Measurements from ENCODE around the gene AP4B1. TPM values are rescaled to one million over a fixed set of nuclear protein-coding genes. Genes with fewer than 3 reads are reported as not detected.

The AP4B1 gene
- total RNA-seq, 4 donors from 2014 or later, result 5.3 to 19.1 (median 5.9) TPM

DNA sequence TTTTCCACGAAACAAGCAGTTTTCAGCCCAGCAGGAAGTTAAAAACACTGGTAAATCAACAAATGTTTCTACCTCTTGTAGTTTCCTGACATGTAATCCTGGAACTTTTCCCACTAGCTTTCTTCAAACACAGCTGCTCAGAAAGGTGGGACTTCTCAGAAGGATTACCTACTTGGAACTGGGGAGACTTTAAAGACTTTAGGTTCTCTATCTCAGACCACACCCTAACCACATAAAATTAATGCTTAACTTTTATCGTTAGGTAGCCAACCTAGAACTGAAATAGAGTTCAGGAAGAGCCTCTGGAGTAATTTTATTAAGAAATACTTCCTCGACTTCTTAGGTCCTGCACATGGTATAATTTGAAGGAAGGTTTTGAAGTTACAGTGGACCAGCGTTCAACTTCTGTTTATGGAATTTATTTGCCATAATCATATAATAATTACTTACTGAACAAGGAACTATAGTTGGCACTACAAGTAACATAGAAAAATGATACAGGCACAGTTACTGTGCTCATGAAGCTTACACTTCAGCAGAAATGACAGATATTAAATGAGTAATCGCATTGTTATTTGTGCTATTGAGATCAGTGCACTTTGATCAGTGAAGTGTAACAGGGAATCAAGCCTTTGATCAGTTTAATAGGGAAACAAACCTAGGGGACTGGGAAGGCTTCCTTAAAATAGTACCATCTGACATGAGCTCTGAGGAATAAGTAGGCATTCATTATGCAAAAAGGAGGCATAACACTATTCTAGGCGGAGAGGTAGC lies 17.0 kb downstream of the AP4B1 start, which contains the start of gene BCL2L15:
Gene BCL2L15 (minus strand): TSS at position 180 of the 774 bp plus-strand sequence. CDS start 206 bp downstream, outside the sequence.
- DNase-seq (ENCODE audit: low spot score in 2 of 2), result no peak
- no peak within 1 kb of the TSS for H3K4me3 ChIP-seq (ENCODE audit: low read depth, poor library complexity, severe bottlenecking)
- TF ChIP-seq, protein P1, sequence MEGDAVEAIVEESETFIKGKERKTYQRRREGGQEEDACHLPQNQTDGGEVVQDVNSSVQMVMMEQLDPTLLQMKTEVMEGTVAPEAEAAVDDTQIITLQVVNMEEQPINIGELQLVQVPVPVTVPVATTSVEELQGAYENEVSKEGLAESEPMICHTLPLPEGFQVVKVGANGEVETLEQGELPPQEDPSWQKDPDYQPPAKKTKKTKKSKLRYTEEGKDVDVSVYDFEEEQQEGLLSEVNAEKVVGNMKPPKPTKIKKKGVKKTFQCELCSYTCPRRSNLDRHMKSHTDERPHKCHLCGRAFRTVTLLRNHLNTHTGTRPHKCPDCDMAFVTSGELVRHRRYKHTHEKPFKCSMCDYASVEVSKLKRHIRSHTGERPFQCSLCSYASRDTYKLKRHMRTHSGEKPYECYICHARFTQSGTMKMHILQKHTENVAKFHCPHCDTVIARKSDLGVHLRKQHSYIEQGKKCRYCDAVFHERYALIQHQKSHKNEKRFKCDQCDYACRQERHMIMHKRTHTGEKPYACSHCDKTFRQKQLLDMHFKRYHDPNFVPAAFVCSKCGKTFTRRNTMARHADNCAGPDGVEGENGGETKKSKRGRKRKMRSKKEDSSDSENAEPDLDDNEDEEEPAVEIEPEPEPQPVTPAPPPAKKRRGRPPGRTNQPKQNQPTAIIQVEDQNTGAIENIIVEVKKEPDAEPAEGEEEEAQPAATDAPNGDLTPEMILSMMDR (IDR thresholded peaks at IDR 0.05), result no peak
- TF ChIP-seq POLR2A (IDR thresholded peaks at IDR 0.05), result no peak
- intact Hi-C loops (cut with DNase I; ENCODE audit: low total_unique reads), result no loop called here
- 53 to 61% methylated on average over 6 of the region's 6 CpGs for WGBS, 2 donors

DNA sequence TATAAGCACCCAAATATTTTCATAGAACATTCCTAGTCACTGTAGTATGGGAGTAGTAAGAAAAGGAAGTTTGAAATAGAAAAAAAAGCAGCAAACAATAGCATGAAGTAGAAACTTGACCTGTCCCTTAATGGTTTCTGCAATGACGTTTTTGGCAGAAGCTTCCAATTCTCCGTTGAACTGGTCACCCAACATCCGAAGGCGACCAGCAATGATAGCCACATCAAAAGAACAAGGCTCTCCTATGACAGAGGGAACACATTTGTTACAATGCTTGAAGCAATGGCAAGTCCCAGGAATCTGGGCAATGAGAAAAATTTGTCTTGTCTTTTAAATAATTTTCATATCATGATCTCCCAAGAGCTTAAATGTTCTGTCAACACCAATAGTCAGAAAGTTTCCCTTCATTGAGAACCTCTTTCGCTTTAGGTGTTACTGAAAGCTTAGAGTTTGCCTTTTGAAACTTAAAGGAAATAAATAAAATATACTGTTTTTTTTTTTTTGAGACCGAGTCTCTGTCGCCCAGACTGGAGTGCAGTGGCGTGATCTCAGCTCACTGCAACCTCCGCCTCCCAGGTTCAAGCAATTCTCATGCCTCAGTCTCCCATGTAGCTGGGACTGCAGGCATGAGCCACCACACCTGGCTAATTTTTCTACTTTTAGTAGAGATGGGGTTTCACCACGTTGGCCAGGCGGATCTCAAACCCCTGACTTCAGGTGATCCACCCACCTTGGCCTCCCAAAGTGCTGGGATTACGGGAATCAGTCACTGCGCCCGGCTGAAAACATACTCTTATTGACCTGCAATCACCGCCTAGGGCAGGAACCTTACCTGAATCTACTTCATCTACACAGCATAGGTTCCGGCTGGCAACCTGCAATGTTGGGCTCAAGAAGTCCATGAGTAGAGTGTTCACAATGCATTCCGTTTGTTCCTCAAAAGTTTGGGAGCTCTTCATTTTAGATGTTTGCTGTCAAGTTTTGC lies 17.9 kb downstream of the AP4B1 start:
- H3K4me3 ChIP-seq (ENCODE audit: low read depth, poor library complexity, severe bottlenecking), result no peak overlapping the region
- 66 to 85% methylated on average over 17 of the region's 17 CpGs for WGBS, 2 donors
- DNase-seq (ENCODE audit: low spot score in 2 of 2), result no peak
- no peak for TF ChIP-seq POLR2A (IDR thresholded peaks at IDR 0.05)
- TF ChIP-seq, protein P1 (IDR thresholded peaks at IDR 0.05), result no peak
- intact Hi-C loops (cut with DNase I; ENCODE audit: low total_unique reads), result no loop called here

DNA sequence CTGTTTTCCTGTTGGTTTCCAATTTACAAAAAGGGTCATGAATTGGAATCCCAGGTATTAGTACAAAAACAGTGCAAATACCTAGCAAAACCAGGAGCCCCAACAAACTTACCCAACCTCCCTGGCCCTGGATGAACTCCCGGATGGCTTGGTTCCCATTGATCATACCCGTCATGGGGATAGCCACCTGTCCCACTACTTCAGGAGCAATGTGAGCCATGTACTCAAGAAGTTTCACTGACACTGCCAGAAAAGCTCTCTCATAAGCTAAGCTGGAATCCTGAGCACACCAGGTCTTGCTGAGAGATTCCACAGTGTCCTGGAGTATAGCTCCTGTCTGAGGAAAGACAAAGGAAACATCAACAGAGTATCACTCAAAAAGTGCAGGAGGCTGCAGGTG lies 22.9 kb downstream of the AP4B1 start:
- TF ChIP-seq, protein P1 (IDR thresholded peaks at IDR 0.05), result no peak
- TF ChIP-seq POLR2A (IDR thresholded peaks at IDR 0.05), result no peak
- DNase-seq (ENCODE audit: low spot score in 2 of 2), result no peak
- no peak overlapping the region for H3K4me3 ChIP-seq (ENCODE audit: low read depth, poor library complexity, severe bottlenecking)
- intact Hi-C loops (cut with DNase I; ENCODE audit: low total_unique reads), result no loop called here
- WGBS, 2 donors, result 75 to 94% methylated on average over 2 of the region's 2 CpGs

DNA sequence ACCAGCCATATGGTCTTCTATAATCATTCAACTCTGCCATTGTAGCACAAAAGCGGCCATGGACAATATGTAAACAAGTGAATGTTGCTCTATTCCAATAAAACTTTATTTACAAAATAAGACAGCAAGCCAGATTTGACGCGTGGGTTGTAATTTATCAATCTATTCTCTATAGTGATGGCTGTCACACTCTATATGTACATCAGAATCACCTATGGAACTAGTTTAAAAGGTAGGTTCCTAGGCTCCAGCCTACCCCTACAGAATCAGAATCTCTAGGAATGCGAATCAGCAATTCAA lies 24.9 kb downstream of the AP4B1 start:
- H3K4me3 ChIP-seq (ENCODE audit: low read depth, poor library complexity, severe bottlenecking), result no peak overlapping the region
- intact Hi-C loops (cut with DNase I; ENCODE audit: low total_unique reads), result no loop called here
- DNase-seq (ENCODE audit: low spot score in 2 of 2), result no peak
- TF ChIP-seq, protein P1 (IDR thresholded peaks at IDR 0.05), result no peak
- no peak for TF ChIP-seq POLR2A (IDR thresholded peaks at IDR 0.05)
- WGBS, 2 donors, result 93 to 96% methylated on average over 4 of the region's 4 CpGs

DNA sequence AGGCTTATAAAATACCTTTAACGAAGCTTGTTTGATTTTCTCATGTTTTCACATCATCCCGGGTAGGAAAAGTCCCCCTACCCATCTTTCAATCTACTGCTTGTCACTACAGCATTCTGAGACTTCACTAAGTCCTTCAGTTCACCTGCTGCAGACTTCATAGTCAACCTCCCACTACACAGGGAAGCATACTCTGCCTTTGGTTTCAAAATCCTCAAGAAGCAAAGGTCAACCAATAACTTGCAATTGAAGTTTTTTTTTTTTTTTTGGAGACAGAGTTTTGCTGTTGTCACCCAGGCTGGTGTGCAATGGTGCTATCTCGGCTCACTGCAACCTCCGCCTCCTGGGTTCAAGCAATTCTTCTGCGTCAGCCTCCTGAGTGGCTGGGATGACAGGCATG lies 28.4 kb downstream of the AP4B1 start:
- 89 to 94% methylated on average over 5 of the region's 5 CpGs for WGBS, 2 donors
- intact Hi-C loops (cut with DNase I; ENCODE audit: low total_unique reads), result no loop called here
- TF ChIP-seq, protein P1 (IDR thresholded peaks at IDR 0.05), result no peak
- no peak for TF ChIP-seq POLR2A (IDR thresholded peaks at IDR 0.05)
- no peak overlapping the region for H3K4me3 ChIP-seq (ENCODE audit: low read depth, poor library complexity, severe bottlenecking)
- no peak for DNase-seq (ENCODE audit: low spot score in 2 of 2)

Data from lower leg skin (tissue), 4 donors.